ENCODE results near the gene H6PD. TPM values are rescaled to one million over a fixed set of nuclear protein-coding genes. Genes with fewer than 3 reads are reported as not detected.
A peak's percentile ranks its signal among the peaks of the same experiment; 100 is the strongest.

H6PD gene
- total RNA-seq, 2 experiments from 2014 or later: 15.1 to 15.3 TPM

GRCh38 chr1:9280015-9280860 is 45.7 kb downstream of the H6PD start:
- Mint-ChIP-seq H3K4me3 (no peak overlapping the region), H3K36me3 (ENCODE audit: low read depth) (peaks cover 24% of the 10 kb centered on the region), H3K4me1 (peaks cover 71% of the 10 kb centered on the region), H3K27me3 (peaks cover 4% of the 10 kb centered on the region), H3K9me3 (peaks cover 20% of the 10 kb centered on the region), H3K27ac (peak overlapping the region; percentile 57)
- POLR2A ChIA-PET: no interaction called here
- CTCF ChIA-PET: interaction anchor here (1.2 to 2.5 kb wide), 3 partner anchors 9 to 13 kb away, joined by 3 to 8 read pairs (median 4); no protein-coding TSS in a partner anchor
- peak; percentile 48 for DNase-seq

- H3K9me3 Mint-ChIP-seq: peaks cover 28% of the 10 kb centered on the region
- peak overlapping the region; percentile 4 for H3K27ac Mint-ChIP-seq
- H3K4me1 Mint-ChIP-seq: peaks cover 69% of the 10 kb centered on the region
- no peak overlapping the region for H3K4me3 Mint-ChIP-seq
- H3K36me3 Mint-ChIP-seq (ENCODE audit: low read depth): peaks cover 27% of the 10 kb centered on the region
- ChIA-PET CTCF (interaction anchor here (0.6 to 2.5 kb wide), 6 partner anchors 8 to 215 kb away, joined by 3 to 22 read pairs (median 4); no protein-coding TSS in a partner anchor), POLR2A (no interaction called here)
- no peak for DNase-seq
- peaks cover 3% of the 10 kb centered on the region for H3K27me3 Mint-ChIP-seq
Measured at GRCh38 chr1:9281071-9281827, 46.7 kb downstream of the H6PD start.

- Mint-ChIP-seq H3K4me3 (no peak overlapping the region), H3K36me3 (ENCODE audit: low read depth) (peaks cover 33% of the 10 kb centered on the region), H3K27me3 (peaks cover 3% of the 10 kb centered on the region), H3K4me1 (peaks cover 73% of the 10 kb centered on the region), H3K27ac (peak overlapping the region; percentile 91), H3K9me3 (peaks cover 36% of the 10 kb centered on the region)
- CTCF ChIA-PET: interaction anchor here (0.7 to 2.4 kb wide), 8 partner anchors 10 to 502 kb away, joined by 3 to 22 read pairs (median 4); no protein-coding TSS in a partner anchor
- DNase-seq: no peak
- POLR2A ChIA-PET: no interaction called here
Measured at GRCh38 chr1:9281908-9282695, 47.5 kb downstream of the H6PD start.

- POLR2A ChIA-PET: no interaction called here
- no peak for DNase-seq
- peaks cover 73% of the 10 kb centered on the region for H3K4me1 Mint-ChIP-seq
- CTCF ChIA-PET: interaction anchor here (0.7 to 2.4 kb wide), 9 partner anchors 9 to 502 kb away, joined by 3 to 22 read pairs (median 4); no protein-coding TSS in a partner anchor
- peaks cover 3% of the 10 kb centered on the region for H3K27me3 Mint-ChIP-seq
- H3K36me3 Mint-ChIP-seq (ENCODE audit: low read depth): peaks cover 36% of the 10 kb centered on the region
- peaks cover 40% of the 10 kb centered on the region for H3K9me3 Mint-ChIP-seq
- peak overlapping the region; percentile 91 for H3K27ac Mint-ChIP-seq
- H3K4me3 Mint-ChIP-seq: no peak overlapping the region
Measured at GRCh38 chr1:9282696-9282955, 48.1 kb downstream of the H6PD start.

- peak overlapping the region; percentile 18 for H3K4me3 Mint-ChIP-seq
- peaks cover 38% of the 10 kb centered on the region for H3K36me3 Mint-ChIP-seq (ENCODE audit: low read depth)
- peak overlapping the region; percentile 91 for H3K27ac Mint-ChIP-seq
- peaks cover 3% of the 10 kb centered on the region for H3K27me3 Mint-ChIP-seq
- ChIA-PET POLR2A (no interaction called here), CTCF (interaction anchor here (0.6 to 2.0 kb wide), 8 partner anchors 8 to 644 kb away, joined by 3 to 5 read pairs (median 4); no protein-coding TSS in a partner anchor)
- peaks cover 70% of the 10 kb centered on the region for H3K4me1 Mint-ChIP-seq
- peak; percentile 46 for DNase-seq
- H3K9me3 Mint-ChIP-seq: peaks cover 47% of the 10 kb centered on the region
Measured at GRCh38 chr1:9284061-9284460, 49.5 kb downstream of the H6PD start.

- Mint-ChIP-seq H3K4me3 (no peak overlapping the region), H3K4me1 (peaks cover 59% of the 10 kb centered on the region), H3K36me3 (ENCODE audit: low read depth) (peaks cover 38% of the 10 kb centered on the region), H3K27ac (no peak overlapping the region), H3K27me3 (no peaks in the 10 kb centered on the region), H3K9me3 (peaks cover 48% of the 10 kb centered on the region)
- POLR2A ChIA-PET: no interaction called here
- no peak for DNase-seq
- CTCF ChIA-PET: no interaction called here
Measured at GRCh38 chr1:9286556-9286955, 52.0 kb downstream of the H6PD start.

GRCh38 chr1:9289090-9289534 is 54.5 kb downstream of the H6PD start:
- CTCF ChIA-PET: interaction anchor here (0.6 to 2.8 kb wide), 29 partner anchors 9 to 333 kb away, joined by 3 to 32 read pairs (median 4); no protein-coding TSS in a partner anchor
- no peaks in the 10 kb centered on the region for H3K27me3 Mint-ChIP-seq
- no peak overlapping the region for H3K4me3 Mint-ChIP-seq
- peaks cover 41% of the 10 kb centered on the region for H3K9me3 Mint-ChIP-seq
- peaks cover 25% of the 10 kb centered on the region for H3K36me3 Mint-ChIP-seq (ENCODE audit: low read depth)
- no peak overlapping the region for H3K27ac Mint-ChIP-seq
- H3K4me1 Mint-ChIP-seq: peaks cover 37% of the 10 kb centered on the region
- POLR2A ChIA-PET: interaction anchor here (0.6 to 0.8 kb wide), 2 partner anchors 207 to 363 kb away, joined by 4 to 5 read pairs; no protein-coding TSS in a partner anchor
- DNase-seq: peak; percentile 87

GRCh38 chr1:9289711-9290485 is 55.3 kb downstream of the H6PD start:
- peaks cover 29% of the 10 kb centered on the region for H3K4me1 Mint-ChIP-seq
- ChIA-PET POLR2A (no interaction called here), CTCF (interaction anchor here (0.6 to 2.8 kb wide), 27 partner anchors 10 to 334 kb away, joined by 3 to 32 read pairs (median 4); no protein-coding TSS in a partner anchor)
- no peaks in the 10 kb centered on the region for H3K27me3 Mint-ChIP-seq
- H3K4me3 Mint-ChIP-seq: no peak overlapping the region
- H3K9me3 Mint-ChIP-seq: peaks cover 35% of the 10 kb centered on the region
- no peak for DNase-seq
- H3K27ac Mint-ChIP-seq: no peak overlapping the region
- H3K36me3 Mint-ChIP-seq (ENCODE audit: low read depth): peaks cover 19% of the 10 kb centered on the region

- DNase-seq: no peak
- H3K9me3 Mint-ChIP-seq: peaks cover 17% of the 10 kb centered on the region
- H3K27me3 Mint-ChIP-seq: no peaks in the 10 kb centered on the region
- H3K4me1 Mint-ChIP-seq: peaks cover 15% of the 10 kb centered on the region
- ChIA-PET POLR2A (no interaction called here), CTCF (interaction anchor here (0.6 to 1.8 kb wide), 4 partner anchors 9 to 664 kb away, joined by 3 to 5 read pairs (median 3); no protein-coding TSS in a partner anchor)
- H3K36me3 Mint-ChIP-seq (ENCODE audit: low read depth): peaks cover 6% of the 10 kb centered on the region
- no peak overlapping the region for H3K27ac Mint-ChIP-seq
- peak overlapping the region; percentile 55 for H3K4me3 Mint-ChIP-seq
Measured at GRCh38 chr1:9291914-9292360, 57.4 kb downstream of the H6PD start.

GRCh38 chr1:9292361-9293240 is 58.0 kb downstream of the H6PD start, which contains the start of gene SPSB1:
SPSB1 (plus strand) TSS chr1:9292894; CDS start chr1:9355892, 62,998 bp downstream.
- DNase-seq: peak; percentile 70
- Mint-ChIP-seq H3K27me3 (no peaks in the 10 kb centered on the region), H3K4me1 (peaks cover 15% of the 10 kb centered on the region), H3K36me3 (ENCODE audit: low read depth) (peaks cover 3% of the 10 kb centered on the region), H3K9me3 (peaks cover 10% of the 10 kb centered on the region), H3K27ac (no peak within 1 kb of the TSS), H3K4me3 (peak within 1 kb of the TSS; percentile 55)
- ChIA-PET POLR2A (no interaction called here), CTCF (interaction anchor here (0.6 to 1.8 kb wide), 4 partner anchors 10 to 664 kb away, joined by 3 to 5 read pairs (median 3); no protein-coding TSS in a partner anchor)

- Mint-ChIP-seq H3K36me3 (ENCODE audit: low read depth) (peaks cover 3% of the 10 kb centered on the region), H3K9me3 (peaks cover 7% of the 10 kb centered on the region), H3K4me3 (no peak overlapping the region), H3K27me3 (no peaks in the 10 kb centered on the region), H3K27ac (no peak overlapping the region), H3K4me1 (peaks cover 15% of the 10 kb centered on the region)
- ChIA-PET CTCF (no interaction called here), POLR2A (no interaction called here)
- no peak for DNase-seq
Measured at GRCh38 chr1:9293241-9293532, 58.6 kb downstream of the H6PD start.
